BLaER1 (cell line): ENCODE data around the gene ZRANB1.

Experiments
- H3K27ac ChIP-seq: shearing (Covaris generic); formaldehyde crosslinking; 2 replicates; pipeline ENCODE4 v1.8.1; 2022
- H3K27me3 ChIP-seq: shearing (Covaris generic); formaldehyde crosslinking; 2 replicates; pipeline ENCODE4 v1.8.1; 2022
- H3K36me3 ChIP-seq: shearing (Covaris generic); formaldehyde crosslinking; 2 replicates; pipeline ENCODE4 v1.8.1; 2022
- H3K4me1 ChIP-seq: shearing (Covaris generic); formaldehyde crosslinking; 2 replicates; pipeline ENCODE4 v1.8.1; 2022
- H3K4me2 ChIP-seq: shearing (Covaris generic); formaldehyde crosslinking; 2 replicates; pipeline ENCODE4 v1.8.1; 2022
- H3K4me3 ChIP-seq: shearing (Covaris generic); formaldehyde crosslinking; 2 replicates; pipeline ENCODE4 v1.8.1; 2022
- H3K9ac ChIP-seq: shearing (Covaris generic); formaldehyde crosslinking; 2 replicates; pipeline ENCODE4 v1.8.1; 2022
- H3K9me3 ChIP-seq: shearing (Covaris generic); formaldehyde crosslinking; 2 replicates; pipeline ENCODE4 v1.8.1; 2022
- H4K20me1 ChIP-seq: shearing (Covaris generic); formaldehyde crosslinking; 2 replicates; pipeline ENCODE4 v1.8.1; 2022
- Cebpa-rat ChIP-seq: shearing (Covaris generic); IDR thresholded peaks from 2 replicates; pipeline ENCODE4 v1.8.1; 2022

Gene ZRANB1

DNA sequence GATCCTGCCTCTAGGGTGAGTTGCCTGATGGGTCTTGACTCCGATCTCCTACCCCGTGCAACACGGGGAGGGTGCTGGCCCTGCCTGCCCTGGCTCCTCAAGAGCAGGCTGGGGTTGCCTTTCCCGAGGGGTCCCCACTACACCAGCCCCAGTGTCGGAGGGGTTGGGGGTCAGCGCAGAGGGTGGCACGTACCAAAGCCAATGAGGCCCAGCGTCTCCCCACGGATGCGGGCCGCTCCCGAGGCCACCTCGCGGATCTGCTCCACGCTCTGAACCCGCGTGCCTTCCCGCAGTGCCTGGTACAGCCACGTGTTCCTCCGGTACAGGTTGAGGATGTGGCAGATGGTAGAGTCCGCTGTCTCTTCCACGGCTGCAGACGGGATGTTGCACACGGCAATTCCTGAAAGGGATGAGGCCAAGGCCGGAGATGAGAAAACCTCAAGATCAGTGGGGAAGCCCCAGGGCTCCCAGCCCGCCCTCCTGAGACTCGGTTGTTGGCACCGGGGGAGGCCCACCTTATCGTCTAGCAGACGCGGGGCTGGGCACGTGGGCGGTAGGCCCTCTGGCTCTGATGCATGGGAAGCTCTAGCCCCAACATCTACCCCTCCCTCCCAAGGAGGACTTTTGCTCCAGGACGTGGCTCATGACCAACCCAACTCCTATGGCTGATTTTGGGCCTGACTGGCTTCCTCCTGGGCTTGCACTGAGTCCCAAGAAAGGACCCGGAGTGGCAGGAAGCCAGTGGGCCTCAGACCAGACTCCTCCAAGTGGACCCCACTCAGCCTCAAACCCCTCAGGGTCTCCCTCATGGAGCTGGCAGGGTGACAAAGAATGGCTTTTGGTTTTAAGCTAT is 56.1 kb downstream of the ZRANB1 start:
- Histone ChIP-seq H3K27ac (no peak overlapping the region), H3K4me1 (peaks cover 12% of the 10 kb centered on the region), H3K9me3 (no peaks in the 10 kb centered on the region), H3K4me2 (no peak overlapping the region), H3K36me3 (peaks cover 100% of the 10 kb centered on the region), H4K20me1 (peaks cover 97% of the 10 kb centered on the region), H3K27me3 (no peaks in the 10 kb centered on the region), H3K9ac (no peak overlapping the region), H3K4me3 (no peak overlapping the region)
- no peak for TF ChIP-seq Cebpa-rat

DNA sequence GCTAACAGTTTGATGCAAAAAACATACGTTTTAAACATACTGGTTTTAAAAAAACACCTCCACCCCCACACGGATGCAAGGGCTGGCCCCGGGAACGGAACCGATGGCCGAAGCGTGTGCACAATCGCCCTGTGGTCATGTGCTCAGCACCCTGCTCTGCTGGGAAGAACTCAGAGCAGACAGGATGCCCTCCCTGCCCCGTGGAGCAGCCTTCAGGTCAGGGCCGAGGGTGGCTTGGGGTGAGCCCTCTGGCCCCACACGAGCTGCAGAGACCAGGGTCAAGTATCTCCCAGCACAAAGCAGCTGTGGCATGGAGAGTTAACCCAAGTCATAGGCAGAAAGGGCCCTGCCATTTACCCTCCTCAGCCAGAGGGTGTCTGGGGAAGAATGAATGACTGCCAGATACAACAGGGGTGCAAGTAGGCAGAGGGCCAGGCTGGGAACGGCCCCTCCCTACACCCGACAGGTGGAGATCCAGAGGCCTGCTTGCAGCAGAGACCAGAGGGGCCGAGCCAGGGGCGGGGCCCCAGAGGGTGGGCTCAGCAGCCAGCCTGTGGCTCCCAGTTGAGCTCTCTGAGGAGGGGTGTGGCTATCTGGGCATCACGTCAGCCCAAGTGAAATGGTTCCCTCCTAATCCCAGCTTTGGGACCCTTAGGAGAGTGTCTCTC is 56.8 kb downstream of the ZRANB1 start:
- H3K36me3 ChIP-seq: peaks cover 100% of the 10 kb centered on the region
- TF ChIP-seq Cebpa-rat: no peak

DNA sequence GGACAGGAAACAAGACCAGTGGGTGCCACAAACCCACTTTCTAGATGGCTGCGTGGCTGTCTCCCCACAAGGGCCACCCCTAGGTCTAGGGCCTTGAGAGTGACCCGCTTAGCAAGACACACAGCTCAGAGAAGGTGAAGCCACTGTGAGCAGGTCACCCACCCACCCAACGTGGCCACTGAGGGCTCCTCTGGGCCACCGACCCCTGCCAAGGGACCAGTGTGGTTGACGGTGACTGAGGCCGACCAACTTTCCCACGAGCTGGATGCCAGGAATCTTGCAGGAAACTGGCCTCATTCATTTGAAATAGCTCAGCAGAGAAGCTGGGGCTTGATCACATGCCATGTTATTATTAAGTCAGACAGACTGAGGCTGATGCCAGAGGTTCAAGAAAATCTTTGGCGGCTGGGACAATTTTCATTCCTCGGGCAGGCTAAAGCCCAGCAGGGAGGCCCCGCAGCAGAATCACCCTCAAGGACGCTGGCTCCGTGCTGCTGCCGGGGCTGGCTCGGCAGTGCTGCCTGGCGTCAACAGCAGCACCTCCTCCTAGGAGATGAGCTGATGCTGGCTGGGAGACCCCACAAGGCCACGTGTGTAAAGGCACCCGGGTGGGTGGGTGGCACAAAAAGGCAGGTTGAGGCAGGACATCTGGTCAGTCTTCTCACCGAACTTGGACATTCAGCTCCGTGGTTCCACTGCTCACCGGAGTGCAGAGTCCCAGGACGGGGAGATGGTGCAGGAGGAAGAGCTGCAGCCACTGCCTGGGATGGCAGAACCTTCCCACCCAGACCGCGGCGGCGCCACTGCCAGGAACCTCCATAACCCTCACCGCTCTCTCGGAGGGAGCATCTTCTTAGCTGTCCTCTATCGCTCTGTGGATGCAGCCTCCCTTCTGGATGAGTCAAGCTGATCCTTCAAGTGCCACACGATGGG is 57.8 kb downstream of the ZRANB1 start:
- H3K27me3 ChIP-seq: no peaks in the 10 kb centered on the region
- TF ChIP-seq Cebpa-rat: no peak
- H3K36me3 ChIP-seq: peaks cover 100% of the 10 kb centered on the region
- no peak overlapping the region for H3K4me3 ChIP-seq
- no peak overlapping the region for H3K9ac ChIP-seq
- H3K27ac ChIP-seq: no peak overlapping the region
- H3K4me2 ChIP-seq: no peak overlapping the region
- peaks cover 97% of the 10 kb centered on the region for H4K20me1 ChIP-seq
- H3K4me1 ChIP-seq: peaks cover 15% of the 10 kb centered on the region
- H3K9me3 ChIP-seq: no peaks in the 10 kb centered on the region

More for the DNA sequence above, 56.8 kb downstream of the ZRANB1 start:
- no peak overlapping the region for H3K9ac ChIP-seq
- H3K4me3 ChIP-seq: no peak overlapping the region
- no peak overlapping the region for H3K4me2 ChIP-seq
- H3K27ac ChIP-seq: no peak overlapping the region
- H3K4me1 ChIP-seq: peaks cover 12% of the 10 kb centered on the region
- H3K27me3 ChIP-seq: no peaks in the 10 kb centered on the region
- H4K20me1 ChIP-seq: peaks cover 97% of the 10 kb centered on the region
- no peaks in the 10 kb centered on the region for H3K9me3 ChIP-seq

DNA sequence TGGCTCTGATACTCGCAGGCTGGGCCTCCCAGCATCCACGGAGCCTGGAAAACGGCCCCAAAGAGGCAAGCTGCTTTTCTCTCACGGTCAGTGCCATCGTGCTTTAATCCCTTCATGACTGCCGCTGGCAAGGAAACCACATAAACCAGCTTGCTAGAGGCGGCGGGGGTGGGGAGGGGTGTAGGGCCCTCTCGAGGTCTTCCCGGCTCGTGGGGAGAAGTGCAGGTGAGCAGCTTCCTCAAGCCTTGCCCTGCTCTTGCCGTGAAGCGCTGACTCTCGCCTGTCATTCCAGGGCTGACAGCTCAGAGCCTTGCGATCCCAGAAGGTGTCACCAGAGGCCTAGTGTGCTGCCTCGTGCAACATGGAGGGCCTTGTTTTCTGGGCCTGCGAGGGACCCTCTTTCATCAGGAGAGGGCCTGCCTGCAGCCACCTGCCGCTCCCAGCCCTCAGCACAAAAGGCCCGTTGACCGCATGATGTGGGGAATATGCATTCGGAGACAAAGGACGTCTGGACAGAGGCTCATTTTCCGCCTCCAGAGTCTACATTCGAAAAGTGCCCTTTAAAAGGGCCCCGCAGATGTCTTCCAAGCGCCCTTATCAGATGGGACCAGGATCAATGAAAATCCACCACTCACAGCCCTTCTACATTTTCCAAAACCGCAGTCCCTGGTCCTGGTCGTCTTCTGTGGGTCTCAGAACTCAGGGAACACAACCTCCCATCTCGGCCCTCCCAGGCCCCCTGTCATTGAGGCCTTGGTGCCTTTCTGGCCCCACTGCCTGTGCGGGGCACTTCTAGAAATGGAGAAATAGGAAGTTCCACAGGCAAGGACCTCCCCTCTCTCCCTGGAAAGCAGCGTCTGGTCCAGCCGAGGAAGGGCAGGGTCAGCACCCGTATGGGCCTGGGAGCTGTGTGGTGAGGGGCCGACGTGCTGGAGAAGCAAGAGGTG is 58.7 kb downstream of the ZRANB1 start:
- Histone ChIP-seq H3K27me3 (no peaks in the 10 kb centered on the region), H3K4me1 (peaks cover 24% of the 10 kb centered on the region), H3K4me2 (no peak overlapping the region), H3K9me3 (no peaks in the 10 kb centered on the region), H3K27ac (0 out of 2 replicates have a peak overlapping the region, but pooled peaks have one; percentile 18), H3K9ac (no peak overlapping the region), H3K4me3 (no peak overlapping the region), H4K20me1 (peaks cover 97% of the 10 kb centered on the region), H3K36me3 (peaks cover 100% of the 10 kb centered on the region)
- no peak for TF ChIP-seq Cebpa-rat

DNA sequence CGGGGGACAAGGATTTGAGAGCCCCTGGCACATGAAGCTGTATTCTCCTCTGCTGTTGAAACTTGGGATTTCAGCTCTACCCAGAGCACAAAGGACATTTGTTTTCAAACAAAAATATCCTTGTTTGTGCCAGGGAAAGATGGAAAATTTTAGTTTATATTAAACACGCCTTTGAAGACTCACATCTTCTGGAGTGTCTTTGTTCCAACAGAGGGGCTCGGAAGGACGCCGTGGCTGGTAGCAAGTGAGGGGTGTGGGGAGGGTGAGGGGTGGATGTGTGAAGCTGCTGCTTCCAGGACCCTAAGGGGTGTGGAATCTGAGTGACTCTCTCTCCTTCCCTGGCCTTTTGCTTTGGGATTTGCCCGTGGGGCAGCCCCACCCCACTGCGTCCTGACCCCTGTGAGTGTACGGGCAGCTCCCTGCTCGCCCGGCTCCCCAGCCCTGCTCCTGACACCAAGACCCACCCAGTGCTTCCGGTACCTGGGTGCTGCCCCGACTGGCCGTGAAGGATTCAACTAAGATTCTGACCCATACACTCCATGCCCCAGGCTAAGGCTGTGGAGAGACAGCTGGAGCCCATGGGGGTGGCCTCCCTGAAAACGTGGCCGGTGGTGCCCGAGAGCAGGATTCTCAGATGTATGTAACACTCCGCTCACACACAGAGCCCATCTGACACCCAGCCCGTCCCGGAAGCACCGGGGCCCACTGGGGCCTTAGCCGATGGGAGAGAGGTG is 59.6 kb downstream of the ZRANB1 start:
- Histone ChIP-seq H3K4me2 (no peak overlapping the region), H3K9me3 (no peaks in the 10 kb centered on the region), H3K4me1 (peaks cover 31% of the 10 kb centered on the region), H3K4me3 (no peak overlapping the region), H3K9ac (no peak overlapping the region), H3K27me3 (no peaks in the 10 kb centered on the region), H3K36me3 (peaks cover 98% of the 10 kb centered on the region), H3K27ac (0 out of 2 replicates have a peak overlapping the region, but pooled peaks have one; percentile 18), H4K20me1 (peaks cover 98% of the 10 kb centered on the region)
- no peak for TF ChIP-seq Cebpa-rat

DNA sequence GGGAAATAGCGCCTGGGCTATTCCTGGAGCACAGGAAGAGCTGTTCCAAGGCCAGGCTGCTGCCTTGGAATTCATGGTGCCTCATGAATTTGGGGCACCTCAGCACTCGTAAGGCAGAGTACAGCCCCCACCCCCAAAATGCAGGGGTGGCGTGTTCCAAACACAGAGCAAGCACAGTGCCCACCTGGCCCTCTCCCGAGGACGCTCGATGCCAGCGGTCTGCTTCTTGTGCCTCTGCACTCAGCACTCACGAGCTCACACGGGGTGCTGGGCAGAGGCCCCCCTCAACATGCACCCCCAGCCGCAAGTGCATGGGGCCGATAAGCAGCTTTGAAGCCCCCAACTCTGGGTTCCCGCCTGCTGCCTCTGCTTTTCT is 60.1 kb downstream of the ZRANB1 start:
- no peak overlapping the region for H3K9ac ChIP-seq
- H3K4me2 ChIP-seq: no peak overlapping the region
- H3K4me3 ChIP-seq: no peak overlapping the region
- no peak overlapping the region for H3K27ac ChIP-seq
- H3K36me3 ChIP-seq: peaks cover 98% of the 10 kb centered on the region
- H4K20me1 ChIP-seq: peaks cover 98% of the 10 kb centered on the region
- H3K4me1 ChIP-seq: peaks cover 35% of the 10 kb centered on the region
- no peaks in the 10 kb centered on the region for H3K9me3 ChIP-seq
- no peak for TF ChIP-seq Cebpa-rat
- H3K27me3 ChIP-seq: no peaks in the 10 kb centered on the region

DNA sequence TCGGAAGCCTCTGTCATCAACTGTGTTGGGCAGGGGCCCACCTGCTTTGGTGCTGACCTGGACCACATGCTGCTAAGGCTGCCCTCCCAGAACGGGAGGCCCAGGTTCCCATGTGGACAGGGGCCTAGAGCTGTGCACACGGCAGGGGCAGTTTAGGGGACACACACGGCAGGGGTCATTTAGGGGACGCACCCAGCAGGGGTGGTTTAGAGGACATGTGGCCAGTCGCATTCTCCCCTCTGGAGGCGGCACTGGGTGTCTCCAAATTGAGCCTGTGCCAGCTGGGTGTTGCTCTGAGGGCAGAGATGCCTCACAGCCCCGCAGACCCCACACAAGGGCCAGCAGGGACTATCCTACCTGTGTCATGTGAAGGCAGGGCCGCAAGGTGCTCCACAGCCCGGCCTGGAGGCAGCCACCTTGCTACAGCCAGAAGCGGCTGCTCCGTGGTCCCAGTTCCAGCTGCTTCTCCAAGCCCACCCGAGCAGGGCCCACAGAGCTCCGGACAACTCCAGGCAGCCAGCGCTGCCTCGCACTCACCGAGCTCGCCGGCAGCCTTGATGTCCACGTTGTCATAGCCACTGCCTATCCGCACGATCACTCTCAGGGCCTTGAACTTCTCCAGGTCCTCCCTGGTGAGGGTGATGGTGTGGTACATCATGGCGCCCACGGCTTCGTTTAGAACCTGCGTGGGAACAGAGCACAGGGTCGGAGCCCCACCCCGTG is 60.7 kb downstream of the ZRANB1 start:
- Histone ChIP-seq H3K4me2 (no peak overlapping the region), H3K4me3 (no peak overlapping the region), H3K27me3 (no peaks in the 10 kb centered on the region), H3K27ac (no peak overlapping the region), H3K36me3 (peaks cover 98% of the 10 kb centered on the region), H3K9ac (no peak overlapping the region), H3K9me3 (no peaks in the 10 kb centered on the region), H4K20me1 (peaks cover 99% of the 10 kb centered on the region), H3K4me1 (peaks cover 35% of the 10 kb centered on the region)
- no peak for TF ChIP-seq Cebpa-rat
